ENCODE measurements around the gene FBXW4. TPM values are rescaled to one million over a fixed set of nuclear protein-coding genes. Genes with fewer than 3 reads are reported as not detected.

FBXW4 gene
- total RNA-seq, 1 experiment from 2014 or later, result 38.2 TPM

DNA sequence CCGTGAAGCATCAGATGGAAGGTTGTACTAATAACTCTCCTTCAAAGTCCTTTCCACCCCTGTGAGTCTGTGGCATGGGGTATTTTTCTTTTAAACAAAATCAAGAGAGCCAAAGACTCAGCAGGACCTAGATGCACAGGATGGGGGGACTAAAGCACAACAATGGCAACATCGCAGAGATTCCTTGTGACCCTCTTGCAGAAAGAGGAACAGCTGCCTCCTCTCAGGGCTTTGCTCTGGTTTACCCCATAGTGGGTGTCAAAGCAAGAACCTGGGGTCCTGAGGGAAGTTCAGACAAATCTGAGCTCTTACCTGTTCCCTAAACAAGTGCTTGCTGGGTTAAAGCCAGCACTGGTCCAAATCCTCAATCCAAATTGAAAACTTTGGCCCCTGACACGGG, 41.7 kb upstream of the FBXW4 start:
- no peaks in the 10 kb centered on the region for H3K36me3 ChIP-seq (ENCODE audit: low read depth)
- no peak overlapping the region for H3K27ac ChIP-seq
- H3K27me3 ChIP-seq (ENCODE audit: insufficient read depth, low read depth), result no peaks in the 10 kb centered on the region
- no peak for TF ChIP-seq EZH2 (IDR thresholded peaks at IDR 0.05; ENCODE audit: low read depth)
- TF ChIP-seq CTCF (conservative IDR thresholded peaks at IDR 0.05), result no peak
- DNase-seq, result no peak
- BruUV-seq (replicated peaks), result no TSS peak
- no peaks in the 10 kb centered on the region for H3K9me3 ChIP-seq (ENCODE audit: insufficient read depth, low read depth)
- H3K4me1 ChIP-seq (replicated peaks; ENCODE audit: insufficient read depth), result no peaks in the 10 kb centered on the region
- no peak overlapping the region for H2AFZ ChIP-seq
- no peaks in the 10 kb centered on the region for H3F3A ChIP-seq (ENCODE audit: insufficient read depth, low read depth)
- no peaks in the 10 kb centered on the region for H4K20me1 ChIP-seq (ENCODE audit: insufficient read depth)
- no peak overlapping the region for H3K4me3 ChIP-seq
- ChIA-PET CTCF (no interaction called here), POLR2A (ENCODE audit: unreplicated experiment) (no interaction called here)
- H3K9me2 ChIP-seq (ENCODE audit: insufficient read depth), result no peaks in the 10 kb centered on the region
- no peaks in the 10 kb centered on the region for H3K79me2 ChIP-seq (ENCODE audit: low read depth)
- intact Hi-C loops (cut with micrococcal nuclease; ENCODE audit: unreplicated experiment), result no loop called here
- H3K4me2 ChIP-seq, result no peak overlapping the region

DNA sequence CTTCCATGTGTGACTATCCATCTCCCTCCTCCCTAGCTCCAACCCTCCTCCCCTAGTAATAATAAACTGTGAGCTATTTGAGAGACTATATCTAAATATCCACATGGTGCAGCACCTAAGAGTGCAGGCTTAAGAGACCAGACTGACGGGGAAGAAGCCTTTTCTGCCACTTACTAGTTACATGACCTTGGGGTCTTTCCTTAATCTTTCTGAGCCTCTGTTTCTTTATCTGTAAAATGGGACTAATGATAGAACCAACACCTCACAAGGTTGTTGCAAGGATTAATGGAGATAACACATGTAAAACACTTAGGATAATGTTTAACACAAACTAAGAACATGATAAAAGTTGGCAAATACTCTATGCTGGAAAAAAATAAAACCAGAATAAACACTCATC, 37.1 kb upstream of the FBXW4 start:
- no TSS peak for BruUV-seq (replicated peaks)
- intact Hi-C loops (cut with micrococcal nuclease; ENCODE audit: unreplicated experiment), result no loop called here
- Histone ChIP-seq H3K27ac (no peak overlapping the region), H3K79me2 (ENCODE audit: low read depth) (no peaks in the 10 kb centered on the region), H3F3A (ENCODE audit: insufficient read depth, low read depth) (no peaks in the 10 kb centered on the region), H3K4me2 (no peak overlapping the region), H3K36me3 (ENCODE audit: low read depth) (no peaks in the 10 kb centered on the region), H3K4me1 (replicated peaks; ENCODE audit: insufficient read depth) (no peaks in the 10 kb centered on the region), H3K9me3 (ENCODE audit: insufficient read depth, low read depth) (no peaks in the 10 kb centered on the region), H3K4me3 (no peak overlapping the region), H3K9me2 (ENCODE audit: insufficient read depth) (no peaks in the 10 kb centered on the region), H3K27me3 (ENCODE audit: insufficient read depth, low read depth) (no peaks in the 10 kb centered on the region), H4K20me1 (ENCODE audit: insufficient read depth) (no peaks in the 10 kb centered on the region), H2AFZ (no peak overlapping the region)
- CTCF ChIA-PET, result no interaction called here
- DNase-seq, result no peak
- POLR2A ChIA-PET (ENCODE audit: unreplicated experiment), result no interaction called here
- TF ChIP-seq CTCF (conservative IDR thresholded peaks at IDR 0.05) (no peak), EZH2 (IDR thresholded peaks at IDR 0.05; ENCODE audit: low read depth) (no peak)

DNA sequence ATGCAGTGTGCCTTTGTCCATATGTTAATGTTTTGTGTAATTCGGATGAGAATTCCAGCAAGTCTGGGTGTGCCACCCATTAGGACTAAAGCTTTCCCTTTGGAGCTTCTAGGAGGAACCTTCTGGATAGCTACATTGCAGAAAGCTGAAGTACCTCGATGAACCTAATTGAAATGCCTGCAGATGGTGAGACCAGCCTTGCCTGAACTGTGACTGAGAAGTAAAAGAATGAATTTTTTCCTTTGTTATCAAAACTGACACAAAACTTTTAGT, 31.1 kb upstream of the FBXW4 start:
- BruUV-seq (replicated peaks), result no TSS peak
- H3K27me3 ChIP-seq (ENCODE audit: insufficient read depth, low read depth), result no peaks in the 10 kb centered on the region
- no peaks in the 10 kb centered on the region for H4K20me1 ChIP-seq (ENCODE audit: insufficient read depth)
- H3K4me1 ChIP-seq (replicated peaks; ENCODE audit: insufficient read depth), result no peaks in the 10 kb centered on the region
- no peak for DNase-seq
- no peaks in the 10 kb centered on the region for H3K36me3 ChIP-seq (ENCODE audit: low read depth)
- no peak overlapping the region for H3K4me2 ChIP-seq
- TF ChIP-seq CTCF (conservative IDR thresholded peaks at IDR 0.05) (no peak), EZH2 (IDR thresholded peaks at IDR 0.05; ENCODE audit: low read depth) (no peak)
- CTCF ChIA-PET, result no interaction called here
- intact Hi-C loops (cut with micrococcal nuclease; ENCODE audit: unreplicated experiment), result no loop called here
- H3K4me3 ChIP-seq, result no peak overlapping the region
- H3F3A ChIP-seq (ENCODE audit: insufficient read depth, low read depth), result no peaks in the 10 kb centered on the region
- POLR2A ChIA-PET (ENCODE audit: unreplicated experiment), result no interaction called here
- H3K79me2 ChIP-seq (ENCODE audit: low read depth), result no peaks in the 10 kb centered on the region
- no peaks in the 10 kb centered on the region for H3K9me2 ChIP-seq (ENCODE audit: insufficient read depth)
- H3K9me3 ChIP-seq (ENCODE audit: insufficient read depth, low read depth), result no peaks in the 10 kb centered on the region
- no peak overlapping the region for H2AFZ ChIP-seq
- H3K27ac ChIP-seq, result no peak overlapping the region
